KMS-11 (cell line): ENCODE data around the gene CRISPLD2.

Experiments used
- H2AFZ ChIP-seq: fragments of 200-600 bp; sonication (generic); 2 replicates; pipeline ENCODE4 v1.6.1; 2016; ENCODE audit warnings: antibody characterized with exemption, mixed run types, low read depth
- H3K27ac ChIP-seq: fragments of 200-600 bp; sonication (generic); 2 replicates; pipeline ENCODE4 v1.6.1; 2016; ENCODE audit warnings: mild to moderate bottlenecking, mixed run types
- H3K27me3 ChIP-seq: fragments of 200-600 bp; sonication (generic); 2 replicates; pipeline ENCODE4 v1.6.1; 2017; ENCODE audit warnings: mild to moderate bottlenecking, low read depth, mixed run types, moderate library complexity; ENCODE audit not compliant: insufficient read depth
- H3K36me3 ChIP-seq: fragments of 200-600 bp; sonication (generic); 2 replicates; pipeline ENCODE4 v1.6.1; 2017; ENCODE audit warnings: mild to moderate bottlenecking, mixed run types; ENCODE audit not compliant: insufficient read depth
- H3K4me1 ChIP-seq: fragments of 200-600 bp; sonication (generic); 2 replicates; pipeline ENCODE4 v1.6.1; 2016; ENCODE audit warnings: mild to moderate bottlenecking, low read depth, mixed run types; ENCODE audit not compliant: poor library complexity, severe bottlenecking
- H3K4me2 ChIP-seq: fragments of 200-600 bp; sonication (generic); 2 replicates; pipeline ENCODE4 v1.7.0; 2016; ENCODE audit warnings: mild to moderate bottlenecking, mixed run types
- H3K4me3 ChIP-seq: fragments of 200-600 bp; sonication (generic); IDR thresholded peaks from 2 replicates; pipeline ENCODE4 v1.6.1; 2017; ENCODE audit warnings: low read depth, low read length, mixed read lengths; ENCODE audit not compliant: insufficient read depth
- H3K79me2 ChIP-seq: fragments of 200-600 bp; sonication (generic); 2 replicates; pipeline ENCODE4 v1.6.1; 2016; ENCODE audit warnings: low read depth, mixed run types; ENCODE audit not compliant: insufficient read depth
- H3K9ac ChIP-seq: fragments of 200-600 bp; sonication (generic); 2 replicates; pipeline ENCODE4 v1.6.1; 2016; ENCODE audit warnings: mild to moderate bottlenecking, mixed run types
- H4K20me1 ChIP-seq: fragments of 200-600 bp; sonication (generic); 2 replicates; pipeline ENCODE4 v1.6.1; 2016; ENCODE audit warnings: mild to moderate bottlenecking, mixed run types; ENCODE audit not compliant: insufficient read depth
- TF ChIP-seq, protein P1 (sequence below): fragments of 200-600 bp; sonication (generic); conservative IDR thresholded peaks from 2 replicates; pipeline ENCODE4 v1.6.1; 2017; ENCODE audit warnings: low read depth, mild to moderate bottlenecking, antibody characterized with exemption, low read length, moderate library complexity, mixed read lengths

The CRISPLD2 gene

GRCh38 chr16:84811529-84811928 is 8.3 kb upstream of the CRISPLD2 start:
- Histone ChIP-seq H3K4me2 (no peak overlapping the region), H3K4me1 (no peaks in the 10 kb centered on the region), H4K20me1 (no peaks in the 10 kb centered on the region), H3K9ac (no peak overlapping the region), H2AFZ (no peak overlapping the region), H3K27ac (no peak overlapping the region), H3K79me2 (no peaks in the 10 kb centered on the region), H3K36me3 (no peaks in the 10 kb centered on the region), H3K4me3 (no peak overlapping the region), H3K27me3 (peaks cover 96% of the 10 kb centered on the region)
- TF ChIP-seq, protein P1, sequence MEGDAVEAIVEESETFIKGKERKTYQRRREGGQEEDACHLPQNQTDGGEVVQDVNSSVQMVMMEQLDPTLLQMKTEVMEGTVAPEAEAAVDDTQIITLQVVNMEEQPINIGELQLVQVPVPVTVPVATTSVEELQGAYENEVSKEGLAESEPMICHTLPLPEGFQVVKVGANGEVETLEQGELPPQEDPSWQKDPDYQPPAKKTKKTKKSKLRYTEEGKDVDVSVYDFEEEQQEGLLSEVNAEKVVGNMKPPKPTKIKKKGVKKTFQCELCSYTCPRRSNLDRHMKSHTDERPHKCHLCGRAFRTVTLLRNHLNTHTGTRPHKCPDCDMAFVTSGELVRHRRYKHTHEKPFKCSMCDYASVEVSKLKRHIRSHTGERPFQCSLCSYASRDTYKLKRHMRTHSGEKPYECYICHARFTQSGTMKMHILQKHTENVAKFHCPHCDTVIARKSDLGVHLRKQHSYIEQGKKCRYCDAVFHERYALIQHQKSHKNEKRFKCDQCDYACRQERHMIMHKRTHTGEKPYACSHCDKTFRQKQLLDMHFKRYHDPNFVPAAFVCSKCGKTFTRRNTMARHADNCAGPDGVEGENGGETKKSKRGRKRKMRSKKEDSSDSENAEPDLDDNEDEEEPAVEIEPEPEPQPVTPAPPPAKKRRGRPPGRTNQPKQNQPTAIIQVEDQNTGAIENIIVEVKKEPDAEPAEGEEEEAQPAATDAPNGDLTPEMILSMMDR = no peak

DNA sequence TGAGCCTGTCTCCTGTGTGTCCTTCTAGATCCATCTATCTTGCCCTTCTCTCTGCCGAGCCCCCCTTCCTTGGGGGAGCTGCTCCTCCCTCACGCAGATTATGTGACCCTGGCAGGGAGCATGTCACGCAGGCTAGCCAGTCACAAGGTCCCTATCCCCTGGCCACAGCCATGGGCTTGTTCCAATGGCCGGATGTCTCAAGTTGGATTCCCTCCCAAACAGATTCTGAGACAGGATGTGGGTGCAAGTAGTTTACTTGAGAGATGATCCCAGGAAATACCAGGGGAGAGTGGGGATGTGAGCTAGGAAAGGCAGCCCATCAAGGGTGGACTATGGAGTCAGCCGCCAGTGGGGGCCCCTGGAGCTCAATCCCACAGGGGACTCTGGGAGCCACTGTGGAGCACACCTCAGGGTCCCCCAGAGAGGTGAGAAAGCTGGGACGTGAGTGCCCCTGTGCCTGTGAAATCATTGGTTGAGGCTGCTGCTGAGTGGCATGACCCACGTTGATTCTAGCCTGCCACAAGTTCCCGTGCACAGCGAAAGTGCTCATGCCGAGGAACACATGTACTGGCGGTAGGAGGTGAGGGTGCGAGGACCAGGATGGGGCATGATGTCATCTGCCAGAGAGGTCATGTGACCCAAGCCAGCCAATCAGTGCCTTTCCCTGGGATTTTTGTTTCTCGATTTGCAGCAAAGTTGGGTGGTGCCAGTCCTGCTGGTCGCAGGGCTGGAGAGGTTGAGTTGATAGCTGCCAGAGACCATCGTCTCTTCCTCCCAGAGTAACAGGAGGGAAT is 6.4 kb upstream of the CRISPLD2 start:
- H3K4me1 ChIP-seq = no peaks in the 10 kb centered on the region
- H2AFZ ChIP-seq = no peak overlapping the region
- H3K36me3 ChIP-seq = no peaks in the 10 kb centered on the region
- peaks cover 86% of the 10 kb centered on the region for H3K27me3 ChIP-seq
- no peak overlapping the region for H3K9ac ChIP-seq
- no peak overlapping the region for H3K4me3 ChIP-seq
- H3K79me2 ChIP-seq = no peaks in the 10 kb centered on the region
- no peaks in the 10 kb centered on the region for H4K20me1 ChIP-seq
- TF ChIP-seq, protein P1 = no peak
- H3K27ac ChIP-seq = no peak overlapping the region
- no peak overlapping the region for H3K4me2 ChIP-seq

DNA sequence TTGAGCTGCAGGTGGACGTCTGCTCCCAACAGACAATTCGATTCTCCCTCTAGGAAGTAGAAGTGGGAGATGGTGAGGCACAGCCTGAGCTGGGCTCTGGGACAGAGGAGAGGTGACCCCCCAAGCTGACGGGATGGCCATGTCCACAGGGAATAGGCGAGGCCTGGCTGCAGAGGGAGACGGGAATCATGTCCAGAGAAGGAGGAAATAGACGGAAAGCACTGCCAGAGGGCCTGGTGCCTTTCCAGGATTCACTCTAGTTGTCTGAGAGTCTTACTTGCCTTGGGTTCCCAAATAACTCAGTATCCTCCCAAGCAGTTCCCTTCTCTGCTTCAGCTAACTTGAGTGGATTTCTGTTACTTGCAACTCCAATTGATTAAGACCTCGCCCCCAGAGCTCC is 4.3 kb upstream of the CRISPLD2 start:
- TF ChIP-seq, protein P1 = no peak
- peaks cover 71% of the 10 kb centered on the region for H3K27me3 ChIP-seq
- H2AFZ ChIP-seq = no peak overlapping the region
- no peak overlapping the region for H3K4me3 ChIP-seq
- no peaks in the 10 kb centered on the region for H3K79me2 ChIP-seq
- no peak overlapping the region for H3K27ac ChIP-seq
- H3K4me2 ChIP-seq = no peak overlapping the region
- H3K9ac ChIP-seq = no peak overlapping the region
- no peaks in the 10 kb centered on the region for H4K20me1 ChIP-seq
- no peaks in the 10 kb centered on the region for H3K36me3 ChIP-seq
- H3K4me1 ChIP-seq = no peaks in the 10 kb centered on the region

DNA sequence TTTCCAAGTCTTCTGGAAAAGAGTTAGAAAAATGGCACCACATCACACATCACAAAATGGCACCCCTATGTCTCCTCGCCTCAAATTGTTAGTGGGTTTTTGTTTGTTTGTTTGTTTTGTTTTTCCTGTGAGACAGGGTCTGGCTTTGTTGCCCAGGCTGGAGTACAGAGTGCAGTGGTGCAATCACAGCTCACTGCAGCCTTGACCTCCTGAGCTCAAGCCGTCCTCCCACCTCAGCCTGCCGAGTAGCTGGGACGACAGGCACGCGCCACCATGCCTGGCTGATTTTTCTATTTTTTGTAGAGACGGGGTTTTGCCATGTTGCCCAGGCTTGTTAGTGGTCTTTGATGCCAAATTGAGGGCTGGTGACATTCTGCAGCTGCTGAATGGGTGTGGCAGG is 3.8 kb upstream of the CRISPLD2 start:
- H3K27me3 ChIP-seq = peaks cover 70% of the 10 kb centered on the region
- H3K4me3 ChIP-seq = no peak overlapping the region
- H3K27ac ChIP-seq = no peak overlapping the region
- no peaks in the 10 kb centered on the region for H3K36me3 ChIP-seq
- no peak overlapping the region for H3K9ac ChIP-seq
- H3K4me2 ChIP-seq = no peak overlapping the region
- no peaks in the 10 kb centered on the region for H4K20me1 ChIP-seq
- no peaks in the 10 kb centered on the region for H3K79me2 ChIP-seq
- H2AFZ ChIP-seq = no peak overlapping the region
- no peaks in the 10 kb centered on the region for H3K4me1 ChIP-seq
- TF ChIP-seq, protein P1 = no peak
